Measurements from ENCODE around the gene DMXL1.
"Not testable (repeated sequence)": the region's sequence is repeated elsewhere in the genome, so short reads cannot be mapped to it uniquely, and the experiment has no call there.

The DMXL1 gene

GRCh38 chr5:119123280-119123679 lies 52.4 kb downstream of the DMXL1 start:
- no peak for DNase-seq

DNA sequence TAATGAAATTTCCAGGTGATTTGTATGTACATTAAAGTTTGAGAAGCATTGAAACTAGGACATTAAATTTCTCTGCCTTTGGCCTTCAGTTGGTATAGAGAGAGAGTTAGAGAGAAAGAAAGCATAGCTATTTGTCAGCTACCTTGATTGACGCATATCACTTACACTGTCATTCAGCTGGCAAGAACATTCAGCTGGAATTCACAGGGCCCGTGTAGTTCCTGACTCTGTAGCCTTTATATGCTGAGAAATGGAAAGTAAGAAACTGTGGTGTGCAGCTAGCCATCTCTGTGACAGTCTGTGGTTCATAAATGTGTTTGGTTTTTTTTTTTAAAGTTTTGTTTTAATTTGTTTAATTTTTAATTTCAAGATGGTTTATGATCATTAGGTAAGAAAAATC lies 58.9 kb downstream of the DMXL1 start:
- no peak for DNase-seq

GRCh38 chr5:119131530-119132304 lies 60.8 kb downstream of the DMXL1 start:
- no peak for DNase-seq

DNA sequence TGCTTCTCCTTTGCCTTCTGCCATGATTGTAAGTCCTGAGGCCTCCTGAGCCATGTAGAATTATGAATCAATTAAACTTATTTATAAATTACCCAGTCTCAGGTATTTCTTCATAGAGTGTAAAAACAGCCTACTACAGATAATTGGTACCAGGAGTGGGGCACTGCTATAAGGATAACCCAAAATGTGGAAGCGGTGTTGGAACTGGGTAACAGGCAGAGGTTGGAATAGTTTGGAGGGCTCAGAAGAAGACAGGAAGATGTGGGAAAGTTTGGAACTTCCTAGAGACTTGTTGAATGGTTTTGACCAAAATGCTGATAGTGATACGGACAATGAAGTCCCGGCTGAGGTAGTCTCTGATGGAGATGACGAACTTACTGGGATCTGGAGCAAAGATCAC lies 64.9 kb downstream of the DMXL1 start:
- DNase-seq, result not testable (repeated sequence)

DNA sequence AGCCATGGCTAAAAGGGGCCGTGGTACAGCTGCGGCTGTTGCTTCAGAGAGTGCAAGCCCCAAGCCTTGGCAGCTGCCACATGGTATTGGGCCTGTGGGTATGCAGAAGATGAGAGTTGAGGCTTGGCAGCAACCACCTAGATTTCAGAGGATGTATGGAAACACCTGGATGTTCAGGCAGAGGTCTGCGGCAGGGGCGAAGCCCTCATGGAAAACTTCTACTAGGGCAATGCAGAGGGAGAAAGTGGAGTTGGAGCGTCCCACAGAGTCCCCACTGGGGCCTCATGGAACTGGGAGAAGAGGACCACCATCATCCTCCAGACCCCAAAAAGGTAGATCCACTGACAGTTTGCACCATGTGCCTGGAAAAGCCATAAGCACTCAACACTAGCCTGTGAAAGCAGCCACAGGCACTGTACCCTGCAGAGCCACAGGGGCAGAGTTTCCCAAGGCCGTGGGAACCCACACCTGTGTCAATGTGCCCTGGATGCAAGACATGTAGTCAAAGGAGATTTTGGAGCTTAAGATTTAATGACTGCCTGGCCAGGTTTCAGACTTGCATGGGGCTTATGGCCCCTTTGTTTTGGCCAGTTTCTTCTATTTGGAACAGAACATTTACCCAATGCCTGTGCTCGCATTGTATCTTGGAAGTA lies 65.9 kb downstream of the DMXL1 start:
- no peak for DNase-seq

DNA sequence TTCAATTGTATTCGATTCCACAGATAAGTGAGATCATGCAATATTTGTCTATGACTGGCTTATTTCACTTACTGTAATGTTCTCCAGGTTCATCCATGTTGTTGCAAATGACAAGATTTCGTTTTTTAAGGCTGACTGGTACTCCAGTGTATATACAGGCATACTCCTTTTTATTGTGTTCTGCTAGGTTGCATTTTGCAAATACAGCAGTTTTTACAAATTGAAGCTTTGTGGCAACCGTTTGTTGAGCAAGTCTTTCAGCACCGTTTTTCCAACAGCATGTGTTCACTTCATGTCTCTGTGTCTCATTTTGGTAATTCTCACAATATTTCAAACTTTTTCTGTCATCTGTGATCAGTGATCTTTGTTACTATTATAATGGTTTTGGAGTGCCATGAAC lies 82.7 kb downstream of the DMXL1 start:
- no peak for DNase-seq

- no peak for DNase-seq
Measured at GRCh38 chr5:119158144-119158543, 87.3 kb downstream of the DMXL1 start.

DNA sequence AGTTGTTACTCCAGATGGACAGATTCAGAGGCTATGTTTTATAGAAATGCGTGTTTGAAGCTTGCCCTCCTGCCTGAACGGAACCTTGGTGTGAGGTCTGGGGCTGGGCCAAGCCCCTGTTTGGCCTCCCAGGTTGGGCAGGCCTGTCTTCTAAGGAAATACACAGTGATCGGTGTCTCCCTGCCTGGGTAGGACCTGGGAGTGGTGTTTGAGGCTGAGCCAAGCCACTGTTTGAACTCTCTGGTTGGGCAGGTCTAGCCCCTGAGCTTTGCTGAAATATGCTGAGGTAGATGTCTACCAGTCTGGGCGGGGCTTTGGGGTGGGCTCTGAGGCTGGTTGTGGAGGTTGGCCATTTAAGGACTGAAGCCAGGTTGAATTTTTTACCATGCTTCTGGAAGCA lies 90.5 kb downstream of the DMXL1 start:
- no peak for DNase-seq

DNA sequence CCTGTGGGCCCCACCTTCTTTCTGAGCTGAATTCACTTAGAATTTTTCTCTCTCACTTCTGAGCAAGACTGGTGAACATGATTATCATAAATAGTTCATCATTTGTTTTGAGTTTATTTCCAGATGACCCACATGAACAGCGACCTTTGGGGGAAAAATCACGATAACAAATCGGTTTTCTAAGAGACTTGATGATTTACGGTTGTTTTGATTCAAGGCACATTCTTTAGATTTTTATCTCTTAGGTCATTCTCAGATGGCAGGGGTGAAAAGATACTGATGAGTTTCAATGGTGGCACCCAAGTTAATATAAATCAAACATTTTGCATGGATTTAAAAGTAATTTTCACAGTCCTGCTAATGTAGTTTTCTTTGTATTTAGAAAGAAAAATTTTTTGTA lies 95.1 kb downstream of the DMXL1 start:
- no peak for DNase-seq

- DNase-seq, result no peak
Measured at GRCh38 chr5:119168401-119168800, 97.5 kb downstream of the DMXL1 start.

- DNase-seq, result no peak
Measured at GRCh38 chr5:119171686-119172085, 100.8 kb downstream of the DMXL1 start.

GRCh38 chr5:119174578-119175163 lies 103.8 kb downstream of the DMXL1 start:
- DNase-seq, result no peak

- DNase-seq, result no peak
Measured at GRCh38 chr5:119176785-119177184, 105.9 kb downstream of the DMXL1 start.

DNA sequence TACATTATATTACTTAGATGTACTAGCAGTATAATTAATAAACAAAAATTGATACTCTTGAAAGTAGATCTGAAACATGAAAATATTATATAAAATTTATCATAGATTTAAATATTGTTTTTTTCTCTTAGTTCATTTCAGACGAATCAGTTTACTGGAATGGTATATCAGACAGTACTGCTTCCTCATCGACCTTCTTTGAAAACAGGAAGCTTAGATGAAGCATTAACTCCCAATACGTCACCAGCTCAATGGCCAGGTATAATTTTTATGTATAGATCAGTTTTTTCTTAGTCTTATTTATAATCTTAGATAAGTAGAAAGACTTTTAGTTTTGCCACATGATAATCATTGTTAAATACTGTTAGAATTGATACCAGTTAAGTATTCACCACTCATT lies 106.3 kb downstream of the DMXL1 start:
- no peak for DNase-seq

GRCh38 chr5:119178435-119178834 lies 107.5 kb downstream of the DMXL1 start:
- DNase-seq, result no peak

- DNase-seq, result no peak
Measured at GRCh38 chr5:119179857-119180641, 109.2 kb downstream of the DMXL1 start.

DNA sequence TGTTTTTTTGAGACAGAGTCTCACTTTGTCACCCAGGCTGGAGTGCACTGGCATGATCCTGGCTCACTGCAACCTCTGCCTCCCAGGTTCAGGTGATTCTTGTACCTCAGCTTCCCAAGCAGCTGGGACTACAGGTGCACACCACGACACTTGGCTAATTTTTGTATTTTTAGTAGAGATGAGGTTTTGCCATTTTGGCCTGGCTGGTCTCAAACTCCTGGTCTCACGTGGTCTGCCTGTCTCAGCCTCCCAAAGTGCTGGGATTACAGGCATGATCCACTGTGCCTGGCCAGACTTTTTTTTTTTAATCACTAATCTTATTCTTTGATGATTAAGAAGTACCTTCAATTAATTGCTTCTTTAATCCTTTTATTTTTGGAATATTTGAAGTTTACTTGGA lies 114.6 kb downstream of the DMXL1 start:
- not testable (repeated sequence) for DNase-seq

- DNase-seq, result no peak
Measured at GRCh38 chr5:119187776-119188529, 117.1 kb downstream of the DMXL1 start.

GRCh38 chr5:119190470-119191095 lies 119.7 kb downstream of the DMXL1 start:
- no peak for DNase-seq

DNA sequence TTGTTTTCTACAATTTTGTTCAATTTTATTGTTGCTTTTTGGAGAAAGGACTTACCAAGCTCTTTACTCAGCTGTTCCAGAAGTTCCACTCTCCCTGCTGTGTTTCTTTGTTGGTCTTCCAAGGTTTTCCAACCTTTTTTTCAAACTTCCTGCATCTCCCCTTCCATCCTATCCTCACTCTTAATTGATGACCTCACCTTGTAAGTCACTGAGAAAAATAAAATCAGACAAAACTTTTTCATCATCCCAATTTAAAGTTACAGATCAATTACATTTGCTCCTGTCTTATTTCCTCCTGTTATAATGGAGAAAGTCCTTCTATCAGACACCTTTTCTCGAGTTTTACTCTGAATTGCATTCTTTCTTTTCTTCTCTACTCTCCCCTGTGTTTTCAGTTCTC lies 121.1 kb downstream of the DMXL1 start:
- no peak for DNase-seq

DNA sequence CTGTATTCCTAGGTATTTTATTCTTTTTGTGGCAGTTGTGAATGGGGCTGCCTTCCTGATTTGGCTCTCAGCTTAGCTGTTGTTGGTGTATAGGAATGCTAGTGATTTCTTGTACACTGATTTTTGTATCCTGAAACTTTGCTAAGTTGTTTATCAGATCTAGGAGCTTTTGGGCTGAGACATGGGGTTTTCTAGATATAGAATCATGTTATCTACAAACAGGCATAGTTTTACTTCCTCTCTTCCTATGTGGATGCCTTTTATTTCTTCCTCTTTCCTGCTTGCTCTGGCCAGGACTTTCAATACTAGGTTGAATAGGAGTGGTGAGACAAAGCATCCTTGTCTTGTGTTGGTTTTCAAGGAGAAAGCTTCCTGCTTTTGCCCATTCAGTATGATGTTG lies 129.9 kb downstream of the DMXL1 start:
- DNase-seq, result no peak

DNA sequence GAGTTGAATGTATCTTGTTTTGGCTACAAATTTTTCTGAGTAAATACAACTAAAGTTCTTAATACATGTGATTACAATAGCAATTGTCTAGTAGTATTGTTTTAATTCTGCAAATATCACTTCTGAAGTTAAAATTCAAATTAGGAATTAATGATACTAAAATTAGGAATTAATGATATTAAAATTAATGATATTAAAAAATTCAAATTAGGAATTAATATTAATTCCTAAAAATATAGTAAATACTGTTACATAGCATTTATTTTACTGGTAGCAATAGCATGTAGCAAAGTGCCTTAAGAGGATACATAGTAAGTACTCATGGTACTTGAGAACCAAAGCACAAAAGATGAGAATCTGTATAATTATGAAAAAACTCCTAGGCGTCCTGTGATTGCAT lies 136.2 kb downstream of the DMXL1 start:
- DNase-seq, result no peak
